Esophagus muscularis mucosa (tissue), 3 donors: ENCODE results near the gene PPFIA4.

Experiments used
- CTCF ChIP-seq, 3 experiments: fragments of 200-600 bp in 2 of 3; fragments of 450-650 bp in 1 of 3; sonication (generic) in 2 of 3; IDR thresholded peaks; one replicate each; pipeline ENCODE4 v1.5.1; 2017 to 2019; ENCODE audit warnings: antibody characterized with exemption in 3 of 3, mild to moderate bottlenecking in 2 of 3, moderate library complexity in 1 of 3
- EP300 ChIP-seq: sonication (generic); formaldehyde crosslinking; IDR thresholded peaks from one replicate; pipeline ENCODE4 v1.6.1; 2017; ENCODE audit warnings: antibody characterized with exemption

- TF ChIP-seq CTCF (IDR thresholded peaks at IDR 0.05), result no peak
- no peak for TF ChIP-seq EP300
Measured at GRCh38 chr1:203096566-203096965, 70.3 kb downstream of the PPFIA4 start.
